ENCODE measurements around the gene FLAD1.

Gene FLAD1

DNA sequence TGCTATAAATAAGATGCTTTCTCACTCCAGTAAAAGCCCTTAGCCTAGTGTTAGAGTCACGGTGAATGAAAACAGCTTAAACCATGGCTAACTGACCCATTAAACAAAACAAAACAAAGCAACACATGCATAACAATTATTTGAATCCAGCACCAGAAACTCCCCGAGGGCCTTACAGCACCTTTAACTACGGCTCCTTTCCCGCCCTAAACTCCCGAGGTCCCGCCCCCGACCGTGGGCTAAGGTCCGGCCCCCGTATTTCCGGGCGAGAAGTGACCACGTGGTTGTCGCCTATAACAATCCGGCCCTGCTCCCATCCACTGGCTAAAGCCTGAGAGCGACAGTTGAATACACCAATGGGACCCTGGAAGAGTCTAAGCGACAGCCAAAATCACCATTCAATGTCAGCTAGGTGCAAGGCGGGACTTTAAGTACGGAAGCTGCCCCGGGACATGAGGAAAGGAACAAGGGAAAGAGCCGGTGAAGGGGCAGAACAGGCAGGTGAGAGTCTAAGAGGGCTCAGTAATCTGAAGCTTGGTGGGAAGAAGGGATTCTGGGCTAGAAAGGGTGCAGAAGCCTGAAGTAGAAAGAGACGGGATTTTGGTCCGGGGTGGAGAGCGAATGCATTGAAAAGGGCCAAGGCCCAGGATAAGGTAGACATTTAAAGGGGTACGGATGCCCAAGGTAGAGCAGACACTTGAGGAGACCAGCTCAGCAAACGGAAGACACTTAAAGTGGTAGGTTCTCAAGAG is at the start of gene FLAD1:
TSS of gene FLAD1 (plus strand) at position 448 of the 752 bp plus-strand sequence. CDS start 351 bp downstream, outside the sequence.
- Mint-ChIP-seq H3K27ac (peak within 1 kb of the TSS; percentile 87), H3K9me3 (no peaks in the 10 kb centered on the region), H3K4me3 (no peak within 1 kb of the TSS), H3K36me3 (peaks cover 3% of the 10 kb centered on the region), H3K4me1 (peaks cover 6% of the 10 kb centered on the region), H3K27me3 (no peaks in the 10 kb centered on the region)
- peak; percentile 98 for ATAC-seq (ENCODE audit: low read depth)
- peak; percentile 80 to 93 for DNase-seq (ENCODE audit: low spot score in 2 of 2)

DNA sequence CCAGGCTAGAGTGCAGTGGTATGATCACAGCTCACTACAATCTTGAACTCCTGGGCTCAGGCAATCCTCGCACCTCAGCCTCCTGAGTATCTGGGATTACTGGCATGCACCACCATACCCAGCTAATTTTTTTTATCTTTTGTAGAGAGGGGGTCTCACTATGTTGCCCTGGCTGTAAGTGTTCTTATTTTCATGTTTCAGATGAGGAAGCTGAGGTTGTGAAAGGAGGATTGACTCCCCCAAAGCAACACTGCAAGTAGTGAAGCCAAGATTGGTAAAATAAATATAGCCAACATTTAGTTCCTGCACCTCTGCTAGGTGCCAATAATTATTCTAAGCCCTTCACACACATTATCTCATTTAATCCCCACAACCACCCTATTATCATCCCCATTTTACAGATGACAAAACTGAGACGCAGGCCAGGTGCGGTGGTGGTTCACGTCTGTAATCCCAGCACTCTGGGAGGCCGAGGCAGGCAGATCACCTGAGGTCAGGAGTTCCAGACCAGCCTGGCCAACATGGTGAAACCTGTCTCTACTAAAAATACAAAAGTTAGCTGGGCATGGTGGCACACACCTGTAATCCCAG is 48.7 kb upstream of the FLAD1 start:
- Mint-ChIP-seq H3K4me3 (peak overlapping the region; percentile 8), H3K36me3 (peaks cover 5% of the 10 kb centered on the region), H3K27me3 (no peaks in the 10 kb centered on the region), H3K27ac (no peak overlapping the region), H3K9me3 (no peaks in the 10 kb centered on the region), H3K4me1 (peaks cover 19% of the 10 kb centered on the region)
- ATAC-seq (ENCODE audit: low read depth), result no peak
- DNase-seq (ENCODE audit: low spot score in 2 of 2), result no peak

GRCh38 chr1:154935749-154936554 is 47.2 kb upstream of the FLAD1 start:
- H3K4me1 Mint-ChIP-seq, result peaks cover 30% of the 10 kb centered on the region
- no peaks in the 10 kb centered on the region for H3K9me3 Mint-ChIP-seq
- no peaks in the 10 kb centered on the region for H3K36me3 Mint-ChIP-seq
- peak overlapping the region; percentile 99 for H3K4me3 Mint-ChIP-seq
- H3K27me3 Mint-ChIP-seq, result no peaks in the 10 kb centered on the region
- DNase-seq (ENCODE audit: low spot score in 2 of 2) (no peak), ATAC-seq (ENCODE audit: low read depth) (no peak)
- H3K27ac Mint-ChIP-seq, result peak overlapping the region; percentile 99

- H3K4me3 Mint-ChIP-seq, result peak within 1 kb of the TSS; percentile 99
- peak within 1 kb of the TSS; percentile 99 for H3K27ac Mint-ChIP-seq
- peak; percentile 91 to 95 for DNase-seq (ENCODE audit: low spot score in 2 of 2)
- H3K4me1 Mint-ChIP-seq, result peaks cover 36% of the 10 kb centered on the region
- H3K27me3 Mint-ChIP-seq, result no peaks in the 10 kb centered on the region
- peak; percentile 80 for ATAC-seq (ENCODE audit: low read depth)
- no peaks in the 10 kb centered on the region for H3K9me3 Mint-ChIP-seq
- H3K36me3 Mint-ChIP-seq, result no peaks in the 10 kb centered on the region
Measured at GRCh38 chr1:154936555-154937084, 46.5 kb upstream of the FLAD1 start, which contains the start of gene PMVK. PMVK (minus strand) TSS chr1:154936719; CDS start chr1:154936685, 34 bp downstream.

GRCh38 chr1:154937085-154937987 is 45.8 kb upstream of the FLAD1 start:
- no peaks in the 10 kb centered on the region for H3K9me3 Mint-ChIP-seq
- DNase-seq (ENCODE audit: low spot score in 2 of 2) (peak in 1 of 2 donors; percentile 88), ATAC-seq (ENCODE audit: low read depth) (peak; percentile 79)
- no peaks in the 10 kb centered on the region for H3K27me3 Mint-ChIP-seq
- peaks cover 41% of the 10 kb centered on the region for H3K4me1 Mint-ChIP-seq
- H3K27ac Mint-ChIP-seq, result peak overlapping the region; percentile 99
- H3K4me3 Mint-ChIP-seq, result peak overlapping the region; percentile 99
- H3K36me3 Mint-ChIP-seq, result no peaks in the 10 kb centered on the region

DNA sequence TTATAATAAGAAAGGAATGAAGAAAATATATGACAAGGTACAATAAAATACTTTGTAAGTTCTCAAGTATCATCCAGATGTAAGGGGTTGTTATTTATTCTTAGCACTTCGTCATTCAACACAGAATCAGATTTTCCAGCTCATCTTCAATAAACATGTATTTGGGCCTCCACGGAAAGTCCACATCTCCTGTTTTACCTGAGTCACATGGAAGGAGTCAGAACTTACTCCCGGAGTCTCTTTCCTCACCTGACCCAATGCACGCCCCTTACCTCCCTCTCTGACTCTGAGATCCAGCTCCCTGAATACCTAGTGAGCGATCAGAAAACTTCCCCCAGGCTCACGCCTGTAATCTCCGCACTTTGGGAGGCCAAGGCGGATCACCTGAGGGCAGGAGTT is 45.2 kb upstream of the FLAD1 start:
- no peaks in the 10 kb centered on the region for H3K9me3 Mint-ChIP-seq
- peak overlapping the region; percentile 99 for H3K27ac Mint-ChIP-seq
- no peaks in the 10 kb centered on the region for H3K36me3 Mint-ChIP-seq
- no peak for DNase-seq (ENCODE audit: low spot score in 2 of 2)
- no peak for ATAC-seq (ENCODE audit: low read depth)
- peak overlapping the region; percentile 99 for H3K4me3 Mint-ChIP-seq
- H3K27me3 Mint-ChIP-seq, result no peaks in the 10 kb centered on the region
- H3K4me1 Mint-ChIP-seq, result peaks cover 47% of the 10 kb centered on the region

GRCh38 chr1:154938604-154939399 is 44.3 kb upstream of the FLAD1 start:
- Mint-ChIP-seq H3K27ac (peak overlapping the region; percentile 99), H3K9me3 (no peaks in the 10 kb centered on the region), H3K27me3 (no peaks in the 10 kb centered on the region), H3K4me1 (peaks cover 53% of the 10 kb centered on the region), H3K4me3 (peak overlapping the region; percentile 25), H3K36me3 (no peaks in the 10 kb centered on the region)
- DNase-seq (ENCODE audit: low spot score in 2 of 2), result no peak
- ATAC-seq (ENCODE audit: low read depth), result no peak

DNA sequence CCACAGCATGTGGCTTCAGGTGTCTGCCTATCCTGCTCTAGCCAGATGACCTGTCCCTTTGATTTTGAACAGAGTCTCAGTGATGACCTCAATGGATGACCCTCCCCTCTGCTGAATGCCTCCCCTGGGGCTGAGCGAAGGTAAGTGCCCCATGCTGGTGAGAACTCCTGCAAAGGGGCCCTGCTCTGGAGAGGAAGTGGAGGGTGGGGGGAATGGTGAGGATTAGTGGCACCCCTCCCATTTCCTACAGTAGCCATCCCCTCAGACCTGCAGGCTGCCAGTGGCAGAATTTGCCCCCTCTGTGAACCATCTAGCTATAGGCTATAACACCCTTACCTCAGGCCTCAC is 43.0 kb upstream of the FLAD1 start:
- ATAC-seq (ENCODE audit: low read depth) (no peak), DNase-seq (ENCODE audit: low spot score in 2 of 2) (no peak)
- H3K4me1 Mint-ChIP-seq, result peaks cover 66% of the 10 kb centered on the region
- no peaks in the 10 kb centered on the region for H3K27me3 Mint-ChIP-seq
- H3K36me3 Mint-ChIP-seq, result no peaks in the 10 kb centered on the region
- no peaks in the 10 kb centered on the region for H3K9me3 Mint-ChIP-seq
- peak overlapping the region; percentile 93 for H3K27ac Mint-ChIP-seq
- peak overlapping the region; percentile 51 for H3K4me3 Mint-ChIP-seq

GRCh38 chr1:154940651-154941194 is 42.4 kb upstream of the FLAD1 start:
- no peaks in the 10 kb centered on the region for H3K36me3 Mint-ChIP-seq
- H3K27ac Mint-ChIP-seq, result peak overlapping the region; percentile 93
- peaks cover 65% of the 10 kb centered on the region for H3K4me1 Mint-ChIP-seq
- H3K27me3 Mint-ChIP-seq, result no peaks in the 10 kb centered on the region
- no peak for DNase-seq (ENCODE audit: low spot score in 2 of 2)
- H3K4me3 Mint-ChIP-seq, result peak overlapping the region; percentile 60
- no peak for ATAC-seq (ENCODE audit: low read depth)
- H3K9me3 Mint-ChIP-seq, result no peaks in the 10 kb centered on the region

- Mint-ChIP-seq H3K4me3 (peak overlapping the region; percentile 60), H3K4me1 (peaks cover 62% of the 10 kb centered on the region), H3K9me3 (no peaks in the 10 kb centered on the region), H3K27me3 (no peaks in the 10 kb centered on the region), H3K36me3 (no peaks in the 10 kb centered on the region), H3K27ac (peak overlapping the region; percentile 93)
- DNase-seq (ENCODE audit: low spot score in 2 of 2) (no peak), ATAC-seq (ENCODE audit: low read depth) (no peak)
Measured at GRCh38 chr1:154941333-154942013, 41.7 kb upstream of the FLAD1 start.

- H3K36me3 Mint-ChIP-seq, result peaks cover 6% of the 10 kb centered on the region
- H3K27me3 Mint-ChIP-seq, result no peaks in the 10 kb centered on the region
- H3K9me3 Mint-ChIP-seq, result no peaks in the 10 kb centered on the region
- DNase-seq (ENCODE audit: low spot score in 2 of 2), result peak; percentile 34 to 37
- peaks cover 57% of the 10 kb centered on the region for H3K4me1 Mint-ChIP-seq
- H3K4me3 Mint-ChIP-seq, result peak overlapping the region; percentile 72
- H3K27ac Mint-ChIP-seq, result peak overlapping the region; percentile 93
- peak; percentile 34 for ATAC-seq (ENCODE audit: low read depth)
Measured at GRCh38 chr1:154943649-154944400, 39.3 kb upstream of the FLAD1 start.

Data from memory B cell (primary cell).